Esophagus squamous epithelium (tissue), 5 donors: ENCODE data around the gene MOB2. TPM values are rescaled to one million over a fixed set of nuclear protein-coding genes. Genes with fewer than 3 reads are reported as not detected.
"Not testable (repeated sequence)": the region's sequence is repeated elsewhere in the genome, so short reads cannot be mapped to it uniquely, and the experiment has no call there.

Experiments
- DNase-seq: peaks from one replicate; lab custom pipeline; 2025; lab: John Stamatoyannopoulos, UW
- H3K27ac ChIP-seq, 4 donors: fragments of 200-600 bp; sonication (generic); one replicate each; pipeline ENCODE4 v1.5.1; 2016 to 2019; ENCODE audit warnings: mild to moderate bottlenecking in 1 of 4
- H3K27me3 ChIP-seq, 4 donors: fragments of 200-600 bp; sonication (generic); 1 replicate in 3 of 4; 2 replicates in 1 of 4; pipeline versions ENCODE4 v1.5.1 to v1.6.0; 2017 to 2021; ENCODE audit warnings: antibody characterized with exemption in 1 of 4
- H3K36me3 ChIP-seq, 3 donors: fragments of 200-600 bp; sonication (generic); one replicate each; pipeline ENCODE4 v1.5.1; 2016 to 2019
- H3K4me1 ChIP-seq, 3 donors: fragments of 200-600 bp; sonication (generic); one replicate each; pipeline ENCODE4 v1.5.1; 2017 to 2019
- H3K4me3 ChIP-seq, 4 donors: fragments of 200-600 bp; sonication (generic); 1 replicate in 3 of 4; 2 replicates in 1 of 4; pipeline ENCODE4 v1.5.1; 2016 to 2019; ENCODE audit warnings: mild to moderate bottlenecking in 2 of 4, moderate library complexity in 1 of 4
- H3K9me3 ChIP-seq, 3 donors: fragments of 200-600 bp; sonication (generic); one replicate each; pipeline ENCODE4 v1.5.1; 2016 to 2019
- POLR2A ChIP-seq, 4 donors: fragments of 450-650 bp; IDR thresholded peaks; one replicate each; pipeline ENCODE4 v1.6.1; 2017; ENCODE audit warnings: antibody characterized with exemption in 4 of 4, mild to moderate bottlenecking in 4 of 4, moderate library complexity in 3 of 4
- WGBS, 2 donors: methylation state at CpG; one replicate each; pipeline ENCODE4 v1.1.5; 2018; 5-methylcytosine and 5-hydroxymethylcytosine counted together
- intact Hi-C: fragments of 100-400 bp; cut with DNase I; formaldehyde crosslinking; loops from one replicate; pipeline ENCODE4 v1.15.0; 2022
- total RNA-seq, 4 donors: library from RNA; depleted of rRNA; stranded (reverse); fragments of >200 nt; gene quantifications; one replicate each; pipeline ENCODE4 v1.1.0, GENCODE V29; 2016
- TF ChIP-seq, protein P1 (sequence below), 6 experiments: fragments of 450-650 bp in 4 of 6; fragments of 200-600 bp in 2 of 6; sonication (generic) in 2 of 6; IDR thresholded peaks; one replicate each; pipeline ENCODE4 v1.5.1; 2016 to 2019; ENCODE audit warnings: antibody characterized with exemption in 6 of 6, mild to moderate bottlenecking in 4 of 6, moderate library complexity in 4 of 6
- donor health status: DM: yes; HTN: yes; CAD: no.

The MOB2 gene
- total RNA-seq, 4 donors from 2014 or later = 21.5 to 45.0 (median 30.1) TPM

DNA sequence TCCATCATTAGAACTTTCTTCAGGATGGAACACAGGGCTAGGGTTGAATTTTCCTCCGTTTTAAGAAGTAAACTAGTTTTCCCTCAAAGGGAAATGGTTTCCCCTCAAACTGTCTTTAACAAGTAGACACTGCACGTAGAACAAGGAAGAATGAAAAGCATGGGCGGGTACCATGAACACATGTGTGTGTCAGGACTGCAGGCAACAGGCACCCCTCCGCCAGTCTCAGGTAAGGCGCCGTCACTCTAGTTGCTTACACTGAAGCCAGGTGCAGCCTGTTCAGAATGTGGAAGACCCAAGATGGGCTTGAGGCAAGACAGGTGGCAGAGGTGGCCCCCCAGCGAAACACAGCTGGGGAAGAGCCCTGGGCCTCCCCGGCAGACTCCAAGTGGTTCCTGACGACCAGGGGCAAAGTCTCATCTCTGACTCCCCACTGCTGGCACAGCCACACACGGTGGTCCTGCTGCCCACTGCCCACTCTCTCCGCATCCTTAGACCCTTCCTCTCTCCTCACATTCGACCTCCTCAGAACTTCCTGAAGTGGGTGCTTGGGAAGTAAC, 25.4 kb upstream of the MOB2 start:
- Histone ChIP-seq H3K36me3 (peaks cover 0 to 8% (median 0%) of the 10 kb centered on the region in 3 donors), H3K9me3 (no peaks in the 10 kb centered on the region), H3K4me1 (peaks cover 20 to 86% (median 44%) of the 10 kb centered on the region in 3 donors), H3K4me3 (no peak overlapping the region), H3K27me3 (no peaks in the 10 kb centered on the region), H3K27ac (peak overlapping the region in 1 of 4 donors; percentile 57)
- TF ChIP-seq POLR2A (IDR thresholded peaks at IDR 0.05) = no peak
- TF ChIP-seq, protein P1, sequence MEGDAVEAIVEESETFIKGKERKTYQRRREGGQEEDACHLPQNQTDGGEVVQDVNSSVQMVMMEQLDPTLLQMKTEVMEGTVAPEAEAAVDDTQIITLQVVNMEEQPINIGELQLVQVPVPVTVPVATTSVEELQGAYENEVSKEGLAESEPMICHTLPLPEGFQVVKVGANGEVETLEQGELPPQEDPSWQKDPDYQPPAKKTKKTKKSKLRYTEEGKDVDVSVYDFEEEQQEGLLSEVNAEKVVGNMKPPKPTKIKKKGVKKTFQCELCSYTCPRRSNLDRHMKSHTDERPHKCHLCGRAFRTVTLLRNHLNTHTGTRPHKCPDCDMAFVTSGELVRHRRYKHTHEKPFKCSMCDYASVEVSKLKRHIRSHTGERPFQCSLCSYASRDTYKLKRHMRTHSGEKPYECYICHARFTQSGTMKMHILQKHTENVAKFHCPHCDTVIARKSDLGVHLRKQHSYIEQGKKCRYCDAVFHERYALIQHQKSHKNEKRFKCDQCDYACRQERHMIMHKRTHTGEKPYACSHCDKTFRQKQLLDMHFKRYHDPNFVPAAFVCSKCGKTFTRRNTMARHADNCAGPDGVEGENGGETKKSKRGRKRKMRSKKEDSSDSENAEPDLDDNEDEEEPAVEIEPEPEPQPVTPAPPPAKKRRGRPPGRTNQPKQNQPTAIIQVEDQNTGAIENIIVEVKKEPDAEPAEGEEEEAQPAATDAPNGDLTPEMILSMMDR (IDR thresholded peaks at IDR 0.05) = no peak
- DNase-seq = no peak
- intact Hi-C loops = loop anchor here (10.0 kb wide), 1 partner anchor 307 kb away; no protein-coding TSS in a partner anchor
- 76 to 78% methylated on average over 10 to 11 of the region's 12 CpGs for WGBS, 2 donors

- H3K27ac ChIP-seq = no peak overlapping the region
- H3K4me3 ChIP-seq = no peak overlapping the region
- no peak for DNase-seq
- intact Hi-C loops = loop anchor here (10.0 kb wide), 1 partner anchor 306 kb away; no protein-coding TSS in a partner anchor
- no peaks in the 10 kb centered on the region for H3K27me3 ChIP-seq
- H3K36me3 ChIP-seq = peaks cover 0 to 8% (median 0%) of the 10 kb centered on the region in 3 donors
- H3K9me3 ChIP-seq = no peaks in the 10 kb centered on the region
- 67 to 80% methylated on average over 8 to 11 of the region's 11 CpGs for WGBS, 2 donors
- H3K4me1 ChIP-seq = peaks cover 18 to 84% (median 43%) of the 10 kb centered on the region in 3 donors
- no peak for TF ChIP-seq POLR2A (IDR thresholded peaks at IDR 0.05)
- TF ChIP-seq, protein P1 (IDR thresholded peaks at IDR 0.05) = no peak
Measured at GRCh38 chr11:1510928-1511327, 24.3 kb upstream of the MOB2 start.

- not testable (repeated sequence) for H3K27me3 ChIP-seq, H3K36me3 ChIP-seq, H3K9me3 ChIP-seq, H3K4me3 ChIP-seq, DNase-seq, H3K27ac ChIP-seq
- H3K4me1 ChIP-seq = peaks cover 12 to 84% (median 38%) of the 10 kb centered on the region in 3 donors
- WGBS, 2 donors = 86 to 92% methylated on average over 3 of the region's 18 CpGs
- intact Hi-C loops = loop anchor here (10.0 kb wide), 1 partner anchor 306 kb away; no protein-coding TSS in a partner anchor
Measured at GRCh38 chr11:1510351-1510750, 23.8 kb upstream of the MOB2 start.

DNA sequence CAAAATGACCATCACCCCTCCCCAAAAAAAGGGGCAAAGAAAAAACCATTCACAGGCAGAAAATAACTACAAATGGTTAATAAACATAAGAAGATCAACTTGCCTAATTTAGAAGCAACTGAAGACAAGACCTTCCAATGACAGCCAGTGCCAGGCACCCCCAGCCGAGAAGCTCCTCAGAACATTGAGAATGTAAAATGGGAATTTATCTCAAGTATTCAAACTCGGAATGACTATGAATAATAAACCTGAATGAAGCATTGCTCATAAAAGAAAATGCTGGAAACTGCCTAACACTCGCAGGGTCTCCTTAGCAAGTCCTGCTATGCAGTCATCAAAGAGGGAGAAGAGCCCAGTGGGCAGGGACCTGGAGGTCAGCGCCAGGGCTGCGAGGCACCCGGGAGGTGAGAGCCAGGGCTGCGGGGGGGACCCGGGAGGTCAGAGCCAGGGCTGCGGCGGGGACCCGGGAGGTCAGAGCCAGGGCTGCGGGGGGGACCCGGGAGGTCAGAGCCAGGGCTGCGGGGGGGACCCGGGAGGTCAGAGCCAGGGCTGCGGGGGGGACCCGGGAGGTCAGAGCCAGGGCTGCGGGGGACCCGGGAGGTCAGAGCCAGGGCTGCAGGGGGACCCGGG, 23.2 kb upstream of the MOB2 start:
- no peak overlapping the region for H3K27ac ChIP-seq
- no peaks in the 10 kb centered on the region for H3K9me3 ChIP-seq
- DNase-seq = no peak
- peaks cover 6 to 84% (median 31%) of the 10 kb centered on the region in 3 donors for H3K4me1 ChIP-seq
- H3K4me3 ChIP-seq = no peak overlapping the region
- WGBS, 2 donors = 77 to 80% methylated on average over 3 to 8 of the region's 20 CpGs
- intact Hi-C loops = loop anchor here (10.0 kb wide), 1 partner anchor 305 kb away; no protein-coding TSS in a partner anchor
- no peak for TF ChIP-seq POLR2A (IDR thresholded peaks at IDR 0.05)
- TF ChIP-seq, protein P1 (IDR thresholded peaks at IDR 0.05) = no peak
- no peaks in the 10 kb centered on the region for H3K27me3 ChIP-seq
- peaks cover 0 to 8% (median 0%) of the 10 kb centered on the region in 3 donors for H3K36me3 ChIP-seq

GRCh38 chr11:1508986-1509385, 22.4 kb upstream of the MOB2 start:
- no peak for DNase-seq
- 83 to 100% methylated on average over 1 to 9 of the region's 10 CpGs for WGBS, 2 donors
- H3K4me1 ChIP-seq = peaks cover 5 to 84% (median 26%) of the 10 kb centered on the region in 3 donors
- no peaks in the 10 kb centered on the region for H3K27me3 ChIP-seq
- H3K36me3 ChIP-seq = peaks cover 0 to 8% (median 0%) of the 10 kb centered on the region in 3 donors
- intact Hi-C loops = no loop called here
- no peak overlapping the region for H3K27ac ChIP-seq
- H3K9me3 ChIP-seq = no peaks in the 10 kb centered on the region
- no peak for TF ChIP-seq POLR2A (IDR thresholded peaks at IDR 0.05)
- TF ChIP-seq, protein P1 (IDR thresholded peaks at IDR 0.05) = no peak
- no peak overlapping the region for H3K4me3 ChIP-seq
